CD14-positive monocyte (primary cell): ENCODE measurements around the gene CSMD2. TPM values are rescaled to one million over a fixed set of nuclear protein-coding genes. Genes with fewer than 3 reads are reported as not detected.

ENCODE experiments used
- DNase-seq, 3 donors: peaks; one replicate each; pipeline ENCODE4 v3.0.0-alpha.2; 2011 to 2022
- H2AFZ ChIP-seq: 2 replicates; pipeline ENCODE4 v1.6.0; 2012; ENCODE audit warnings: mild to moderate bottlenecking, low read depth, low read length, inconsistent platforms; ENCODE audit not compliant: insufficient read depth, poor library complexity, severe bottlenecking
- H3K27ac ChIP-seq, 2 donors: 1 replicate in 1 of 2; 2 replicates in 1 of 2; pipeline ENCODE4 v1.5.1; 2012 to 2013; ENCODE audit warnings: low read length in 2 of 2, control low read depth in 1 of 2, inconsistent platforms in 1 of 2, low read depth in 1 of 2, mild to moderate bottlenecking in 1 of 2
- H3K27me3 ChIP-seq, 2 donors: one replicate each; pipeline versions ENCODE4 v1.6.0 to v1.6.1; 2011 to 2013; ENCODE audit warnings: low read length in 2 of 2; ENCODE audit not compliant: control insufficient read depth in 2 of 2, insufficient read depth in 2 of 2
- H3K36me3 ChIP-seq, 2 donors: replicated peaks in 1 of 2; 1 replicate in 1 of 2; 2 replicates in 1 of 2; pipeline versions ENCODE4 v1.5.1 to v1.6.1; 2012 to 2013; ENCODE audit warnings: low read length in 2 of 2, control low read depth in 1 of 2, inconsistent platforms in 1 of 2, mild to moderate bottlenecking in 1 of 2; ENCODE audit not compliant: insufficient read depth in 2 of 2, control insufficient read depth in 1 of 2
- H3K4me1 ChIP-seq, 2 donors: 1 replicate in 1 of 2; 2 replicates in 1 of 2; pipeline versions ENCODE4 v1.5.1 to v1.6.1; 2012 to 2013; ENCODE audit warnings: low read length in 2 of 2, control low read depth in 1 of 2, inconsistent platforms in 1 of 2, mild to moderate bottlenecking in 1 of 2, moderate library complexity in 1 of 2; ENCODE audit not compliant: insufficient read depth in 2 of 2, control insufficient read depth in 1 of 2
- H3K4me2 ChIP-seq: replicated peaks from 2 replicates; pipeline ENCODE3; 2012; ENCODE audit warnings: low read length, moderate library complexity, mild to moderate bottlenecking; ENCODE audit not compliant: poor library complexity, severe bottlenecking; ENCODE audit errors: extremely low read depth
- H3K4me3 ChIP-seq, 3 experiments: fragments of 200-600 bp in 1 of 3; sonication (generic) in 1 of 3; replicated peaks in 1 of 3; 1 replicate in 2 of 3; 2 replicates in 1 of 3; pipeline ENCODE4 v1.5.1; 2011 to 2013; ENCODE audit warnings: low read length in 3 of 3, mild to moderate bottlenecking in 3 of 3, control low read depth in 2 of 3, low read depth in 2 of 3, inconsistent platforms in 1 of 3, moderate library complexity in 1 of 3
- H3K79me2 ChIP-seq: 2 replicates; pipeline ENCODE4 v1.6.0; 2012; ENCODE audit warnings: mild to moderate bottlenecking, control low read depth, inconsistent platforms, low read length, moderate library complexity; ENCODE audit not compliant: insufficient read depth
- H3K9ac ChIP-seq: 2 replicates; pipeline ENCODE4 v1.6.0; 2017; ENCODE audit warnings: low read length, mild to moderate bottlenecking; ENCODE audit not compliant: insufficient read depth, poor library complexity, severe bottlenecking
- H3K9me3 ChIP-seq, 2 donors: replicated peaks in 1 of 2; 1 replicate in 1 of 2; 2 replicates in 1 of 2; pipeline versions ENCODE4 v1.5.1 to v1.6.1; 2012 to 2013; ENCODE audit warnings: low read length in 2 of 2, control low read depth in 1 of 2; ENCODE audit not compliant: control insufficient read depth in 1 of 2, insufficient read depth in 1 of 2
- H4K20me1 ChIP-seq: 2 replicates; pipeline ENCODE4 v1.6.0; 2012; ENCODE audit warnings: mild to moderate bottlenecking, low read length, control low read depth, moderate library complexity; ENCODE audit not compliant: insufficient read depth
- H3K27ac Mint-ChIP-seq, 7 donors: one replicate each; pipeline ENCODE4 v1.8.0; 2020; ENCODE audit warnings: mild to moderate bottlenecking in 7 of 7, mixed read lengths in 7 of 7, moderate library complexity in 6 of 7, inconsistent platforms in 2 of 7
- H3K27me3 Mint-ChIP-seq, 3 donors: one replicate each; pipeline ENCODE4 v1.8.0; 2021 to 2022; ENCODE audit warnings: low read depth in 3 of 3, mild to moderate bottlenecking in 3 of 3, mixed read lengths in 3 of 3, moderate library complexity in 3 of 3, inconsistent platforms in 1 of 3
- H3K36me3 Mint-ChIP-seq, 2 donors: one replicate each; pipeline ENCODE4 v1.8.0; 2020; ENCODE audit warnings: mixed read lengths in 2 of 2, inconsistent platforms in 1 of 2, mild to moderate bottlenecking in 1 of 2
- H3K4me1 Mint-ChIP-seq: one replicate; pipeline ENCODE4 v1.8.0; 2020; ENCODE audit warnings: mild to moderate bottlenecking, mixed read lengths
- H3K4me3 Mint-ChIP-seq, 2 donors: one replicate each; pipeline ENCODE4 v1.8.0; 2020; ENCODE audit warnings: mild to moderate bottlenecking in 2 of 2, mixed read lengths in 2 of 2, moderate library complexity in 1 of 2
- H3K9me3 Mint-ChIP-seq, 7 donors: one replicate each; pipeline ENCODE4 v1.8.0; 2020 to 2022; ENCODE audit warnings: mixed read lengths in 7 of 7, mild to moderate bottlenecking in 6 of 7, moderate library complexity in 6 of 7, inconsistent platforms in 2 of 7
- CTCF ChIP-seq: fragments of 200-600 bp; IDR thresholded peaks from one replicate; pipeline ENCODE4 v1.8.0; 2022; ENCODE audit warnings: antibody characterized with exemption, mild to moderate bottlenecking
- WGBS: methylation state at CpG from one replicate; pipeline ENCODE4 v1.1.5; 2013; ENCODE audit warnings: missing lambda C conversion rate; ENCODE audit not compliant: insufficient coverage; 5-methylcytosine and 5-hydroxymethylcytosine counted together
- intact Hi-C, 2 donors: fragments of 100-400 bp; cut with micrococcal nuclease; formaldehyde crosslinking; loops; one replicate each; pipeline versions ENCODE4 v1.15.0 to v1.15.1; 2023
- polyA plus RNA-seq, 3 donors: library from polyadenylated mRNA; depleted of rRNA in 1 of 3; unstranded in 2 of 3; stranded (reverse) in 1 of 3; fragments of 300-500 nt in 2 of 3; fragments of >200 nt in 1 of 3; fragmentation: Illumina TruSeq in 2 of 3; gene quantifications; 1 replicate in 2 of 3; 2 replicates in 1 of 3; pipeline ENCODE4 v1.2.3, GENCODE V29; 2012 to 2021

Gene CSMD2
- polyA plus RNA-seq, 3 donors = 0.04 TPM; not detected in 2

GRCh38 chr1:33515607-33516006 is 649.4 kb downstream of the CSMD2 start:
- Histone ChIP-seq H3K27me3 (no peaks in the 10 kb centered on the region), H3K9ac (no peak overlapping the region), H3K79me2 (no peaks in the 10 kb centered on the region), H4K20me1 (no peaks in the 10 kb centered on the region), H2AFZ (no peak overlapping the region), H3K4me1 (no peaks in the 10 kb centered on the region), H3K4me2 (no peak overlapping the region), H3K9me3 (no peaks in the 10 kb centered on the region), H3K27ac (no peak overlapping the region), H3K4me3 (no peak overlapping the region), H3K36me3 (no peaks in the 10 kb centered on the region)
- no peak for TF ChIP-seq CTCF
- H3K4me1 Mint-ChIP-seq = no peaks in the 10 kb centered on the region
- H3K9me3 Mint-ChIP-seq = peaks cover 0 to 2% (median 0%) of the 10 kb centered on the region in 7 donors
- no peak overlapping the region for H3K27ac Mint-ChIP-seq
- H3K27me3 Mint-ChIP-seq = peaks cover 9 to 15% (median 13%) of the 10 kb centered on the region in 3 donors
- intact Hi-C loops = no loop called here
- WGBS = 100% methylated on average over 1 of the region's 2 CpGs
- no peak overlapping the region for H3K4me3 Mint-ChIP-seq
- no peak for DNase-seq
- no peaks in the 10 kb centered on the region for H3K36me3 Mint-ChIP-seq

GRCh38 chr1:33515112-33515511 is 649.9 kb downstream of the CSMD2 start:
- TF ChIP-seq CTCF = no peak
- H3K4me1 Mint-ChIP-seq = no peaks in the 10 kb centered on the region
- Histone ChIP-seq H3K9ac (no peak overlapping the region), H3K4me1 (no peaks in the 10 kb centered on the region), H2AFZ (no peak overlapping the region), H3K4me3 (no peak overlapping the region), H3K27ac (no peak overlapping the region), H3K4me2 (no peak overlapping the region), H3K9me3 (no peaks in the 10 kb centered on the region), H4K20me1 (no peaks in the 10 kb centered on the region), H3K79me2 (no peaks in the 10 kb centered on the region), H3K27me3 (no peaks in the 10 kb centered on the region), H3K36me3 (no peaks in the 10 kb centered on the region)
- H3K36me3 Mint-ChIP-seq = no peaks in the 10 kb centered on the region
- intact Hi-C loops = no loop called here
- no peak overlapping the region for H3K27ac Mint-ChIP-seq
- WGBS = 96% methylated on average over 5 of the region's 8 CpGs
- no peak for DNase-seq
- H3K27me3 Mint-ChIP-seq = peaks cover 9 to 15% (median 13%) of the 10 kb centered on the region in 3 donors
- H3K4me3 Mint-ChIP-seq = no peak overlapping the region
- H3K9me3 Mint-ChIP-seq = peaks cover 0 to 3% (median 0%) of the 10 kb centered on the region in 7 donors
